HEK293T (cell line): ENCODE data around the gene LIPG.

Source experiments
- CTCF ChIA-PET: fragments of 350-600 bp; formaldehyde crosslinking; extraction: SDS; loops from one replicate; lab custom pipeline; 2021; ENCODE audit warnings: antibody characterized with exemption, inconsistent platforms; lab: Yijun Ruan, JAX
- POLR2A ChIA-PET: fragments of 350-600 bp; formaldehyde crosslinking; extraction: SDS; loops from one replicate; lab custom pipeline; 2020; ENCODE audit warnings: antibody characterized with exemption, inconsistent platforms; lab: Yijun Ruan, JAX
- DNase-seq: peaks from one replicate; pipeline ENCODE4 v3.0.0; 2012; ENCODE audit warnings: mixed read lengths; ENCODE audit errors: extremely low spot score
- ARNT ChIP-seq: fragments of 450-650 bp; IDR thresholded peaks from 2 replicates; pipeline ENCODE4 v1.6.1; 2017; ENCODE audit warnings: mild to moderate bottlenecking
- BHLHE40 ChIP-seq: fragments of 450-650 bp; IDR thresholded peaks from 2 replicates; pipeline ENCODE4 v1.6.1; 2016; ENCODE audit warnings: mild to moderate bottlenecking, moderate library complexity, borderline replicate concordance
- CTBP1 ChIP-seq: fragments of 450-650 bp; IDR thresholded peaks from 2 replicates; pipeline ENCODE4 v1.6.1; 2016; ENCODE audit warnings: borderline replicate concordance
- ELF4 ChIP-seq: fragments of 450-650 bp; IDR thresholded peaks from 2 replicates; pipeline ENCODE4 v1.6.1; 2017; ENCODE audit warnings: antibody characterized with exemption
- FOXA1 ChIP-seq: fragments of 450-650 bp; IDR thresholded peaks from 2 replicates; pipeline ENCODE4 v1.6.1; 2016; ENCODE audit warnings: mild to moderate bottlenecking
- FOXK2 ChIP-seq: fragments of 450-650 bp; IDR thresholded peaks from 2 replicates; pipeline ENCODE4 v1.6.1; 2016; ENCODE audit warnings: mild to moderate bottlenecking
- FOXM1 ChIP-seq: fragments of 450-650 bp; IDR thresholded peaks from 2 replicates; pipeline ENCODE4 v1.6.1; 2017; ENCODE audit warnings: mild to moderate bottlenecking, borderline replicate concordance
- HDGF ChIP-seq: fragments of 450-650 bp; IDR thresholded peaks from 2 replicates; pipeline ENCODE4 v1.6.1; 2017; ENCODE audit warnings: antibody characterized with exemption, borderline replicate concordance
- L3MBTL2 ChIP-seq: fragments of 450-650 bp; conservative IDR thresholded peaks from 2 replicates; pipeline ENCODE4 v1.6.1; 2016; ENCODE audit warnings: mild to moderate bottlenecking
- LEF1 ChIP-seq: fragments of 450-650 bp; IDR thresholded peaks from 2 replicates; pipeline ENCODE4 v1.6.1; 2017; ENCODE audit warnings: mild to moderate bottlenecking, borderline replicate concordance
- NFRKB ChIP-seq: fragments of 450-650 bp; IDR thresholded peaks from 2 replicates; pipeline ENCODE4 v1.6.1; 2016; ENCODE audit warnings: mild to moderate bottlenecking, moderate library complexity
- PKNOX1 ChIP-seq: fragments of 450-650 bp; IDR thresholded peaks from 2 replicates; pipeline ENCODE4 v1.6.1; 2016
- SP1 ChIP-seq: fragments of 450-650 bp; IDR thresholded peaks from 2 replicates; pipeline ENCODE4 v1.6.1; 2017
- SUZ12 ChIP-seq: fragments of 450-650 bp; IDR thresholded peaks from 2 replicates; pipeline ENCODE4 v1.6.1; 2016; ENCODE audit warnings: mild to moderate bottlenecking
- TARDBP ChIP-seq: fragments of 450-650 bp; IDR thresholded peaks from 2 replicates; pipeline ENCODE4 v1.6.1; 2016
- ZNF384 ChIP-seq: fragments of 450-650 bp; IDR thresholded peaks from 2 replicates; pipeline ENCODE4 v1.6.1; 2016

LIPG gene

GRCh38 chr18:49645841-49646351, 84.0 kb downstream of the LIPG start:
- POLR2A ChIA-PET = no interaction called here
- CTCF ChIA-PET = no interaction called here
- DNase-seq = no peak
- TF ChIP-seq SP1 (no peak), FOXK2 (no peak), CTBP1 (no peak), ELF4 (no peak), FOXM1 (no peak), FOXA1 (no peak), ZNF384 (no peak), L3MBTL2 (no peak), NFRKB (no peak), SUZ12 (no peak), HDGF (no peak), ARNT (no peak), PKNOX1 (no peak), BHLHE40 (no peak), LEF1 (no peak), TARDBP (no peak)

- CTCF ChIA-PET = interaction anchor here (0.5 kb wide), 1 partner anchor 214 kb away, joined by 3 read pairs; no protein-coding TSS in a partner anchor
- DNase-seq = no peak
- POLR2A ChIA-PET = no interaction called here
- TF ChIP-seq BHLHE40 (no peak), HDGF (no peak), PKNOX1 (no peak)
These were observed 85.0 kb downstream of the LIPG start for GRCh38 chr18:49646873-49647272.

- DNase-seq = no peak
- TF ChIP-seq BHLHE40 (no peak), FOXM1 (no peak), CTBP1 (no peak), FOXA1 (no peak), PKNOX1 (no peak), TARDBP (no peak), ZNF384 (no peak), L3MBTL2 (no peak), FOXK2 (no peak), ARNT (no peak), LEF1 (no peak), ELF4 (no peak), SP1 (no peak), HDGF (no peak)
- ChIA-PET CTCF (no interaction called here), POLR2A (no interaction called here)
These were observed 85.8 kb downstream of the LIPG start for GRCh38 chr18:49647496-49648168.

GRCh38 chr18:49648326-49648725, 86.5 kb downstream of the LIPG start:
- ChIA-PET POLR2A (no interaction called here), CTCF (no interaction called here)
- TF ChIP-seq BHLHE40 = no peak
- TF ChIP-seq PKNOX1 = no peak
- TF ChIP-seq ARNT = no peak
- no peak for TF ChIP-seq LEF1
- no peak for TF ChIP-seq FOXK2
- TF ChIP-seq CTBP1 = no peak
- TF ChIP-seq HDGF = no peak
- no peak for TF ChIP-seq L3MBTL2
- no peak for TF ChIP-seq FOXM1
- no peak for TF ChIP-seq TARDBP
- no peak for DNase-seq
